GM12873 (cell line): ENCODE results near the gene PGM1.

Experiments
- CTCF ChIP-seq: IDR thresholded peaks from 2 replicates; pipeline ENCODE4 v1.5.1; 2012; ENCODE audit warnings: low read depth, mild to moderate bottlenecking, moderate library complexity, low read length, control low read depth; ENCODE audit not compliant: insufficient read depth; ENCODE audit errors: missing control alignments

The PGM1 gene

GRCh38 chr1:63662056-63662836 is 69.0 kb downstream of the PGM1 start:
- no peak for TF ChIP-seq CTCF

GRCh38 chr1:63662841-63663240 is 69.6 kb downstream of the PGM1 start:
- no peak for TF ChIP-seq CTCF

- TF ChIP-seq CTCF = no peak
These were observed 70.1 kb downstream of the PGM1 start for GRCh38 chr1:63663301-63663700.

- TF ChIP-seq CTCF = no peak
These were observed 70.7 kb downstream of the PGM1 start for GRCh38 chr1:63663873-63664272.

GRCh38 chr1:63664742-63665141 is 71.5 kb downstream of the PGM1 start:
- TF ChIP-seq CTCF = no peak

- no peak for TF ChIP-seq CTCF
These were observed 72.2 kb downstream of the PGM1 start for GRCh38 chr1:63665410-63665809.

GRCh38 chr1:63665824-63666223 is 72.6 kb downstream of the PGM1 start:
- TF ChIP-seq CTCF = no peak

GRCh38 chr1:63668298-63668697 is 75.1 kb downstream of the PGM1 start:
- TF ChIP-seq CTCF = no peak
